ENCODE results near the gene SPOCK2. TPM values are rescaled to one million over a fixed set of nuclear protein-coding genes. Genes with fewer than 3 reads are reported as not detected.

SPOCK2 gene
- total and polyA plus RNA-seq, 2 of the 4 experiments (the other 2 are of a cell fraction): 0.02 TPM; not detected in 1

DNA sequence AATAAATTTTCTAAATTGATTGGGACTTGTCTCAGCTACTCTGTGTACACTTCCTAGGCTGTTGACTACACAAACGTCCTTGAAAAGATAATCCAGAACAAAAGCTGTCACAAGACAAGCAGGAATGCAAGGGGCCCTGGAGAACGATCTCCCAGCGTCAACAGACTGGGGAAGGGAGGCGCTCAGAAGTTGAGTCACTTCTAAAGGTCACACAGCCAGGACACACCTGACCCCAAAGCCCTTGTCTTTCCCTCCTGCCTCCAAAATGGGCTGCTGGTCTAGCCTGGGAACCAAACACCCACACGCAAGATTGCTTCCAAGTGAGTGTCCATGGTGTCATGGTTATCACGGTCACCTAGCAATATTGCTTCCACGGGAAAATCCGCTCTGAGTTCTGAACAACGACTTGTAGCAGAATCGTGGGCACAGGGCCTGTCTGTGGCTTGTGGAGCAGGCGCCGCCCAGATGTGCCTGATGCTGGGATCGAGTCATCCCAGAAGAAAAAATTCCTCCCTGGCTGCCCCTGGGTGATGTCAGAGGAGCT is 49.8 kb downstream of the SPOCK2 start:
- no peak overlapping the region for H2BK5ac ChIP-seq (ENCODE audit: low read depth, low read length, poor library complexity, severe bottlenecking)
- H3K4me1 ChIP-seq (ENCODE audit: control insufficient read depth, insufficient read depth, low read length): peaks cover 6% of the 10 kb centered on the region
- H3K9ac ChIP-seq (ENCODE audit: low read depth, low read length): no peak overlapping the region
- no peak overlapping the region for H2AK5ac ChIP-seq (ENCODE audit: low read depth, low read length)
- no peak overlapping the region for H4K5ac ChIP-seq (ENCODE audit: low read depth, low read length)
- H3K4ac ChIP-seq (ENCODE audit: low read depth, low read length): no peak overlapping the region
- TF ChIP-seq RFX5 (IDR thresholded peaks at IDR 0.05; ENCODE audit: low read depth, low read length) (no peak), CTCF (conservative IDR thresholded peaks at IDR 0.05; ENCODE audit: low read depth, low read length) (no peak), SMC3 (IDR thresholded peaks at IDR 0.05; ENCODE audit: low read depth, low read length) (no peak), CEBPB (IDR thresholded peaks at IDR 0.05; ENCODE audit: low read depth, low read length) (no peak), USF2 (IDR thresholded peaks at IDR 0.05; ENCODE audit: low read depth, low read length) (no peak), MAFK (IDR thresholded peaks at IDR 0.05; ENCODE audit: low read depth, low read length) (no peak), CHD1 (IDR thresholded peaks at IDR 0.05; ENCODE audit: low read depth, low read length) (no peak), BHLHE40 (IDR thresholded peaks at IDR 0.05; ENCODE audit: low read depth, low read length) (no peak), FOS (IDR thresholded peaks at IDR 0.05; ENCODE audit: low read depth, low read length) (no peak), MAZ (IDR thresholded peaks at IDR 0.05; ENCODE audit: borderline replicate concordance, low read depth, low read length) (no peak), RAD21 (IDR thresholded peaks at IDR 0.05; ENCODE audit: low read length) (no peak), RCOR1 (IDR thresholded peaks at IDR 0.05; ENCODE audit: insufficient replicate concordance, low read length) (no peak), NFE2L2 (IDR thresholded peaks at IDR 0.05; ENCODE audit: low read depth, low read length) (no peak), MXI1 (IDR thresholded peaks at IDR 0.05; ENCODE audit: borderline replicate concordance, low read depth, low read length) (no peak), ELK1 (IDR thresholded peaks at IDR 0.05; ENCODE audit: borderline replicate concordance, low read depth, low read length) (no peak)
- no peak overlapping the region for H2AK9ac ChIP-seq (replicated peaks; ENCODE audit: low read depth, low read length, poor library complexity)
- H3K4me2 ChIP-seq (ENCODE audit: low read depth, low read length): no peak overlapping the region
- intact Hi-C loops (cut with micrococcal nuclease) (no loop called here), in situ Hi-C loops (cut with MboI; ENCODE audit: low sequenced_read_pairs) (no loop called here), dilution Hi-C loops (cut with HindIII; ENCODE audit: low sequenced_read_pairs, unreplicated experiment) (no loop called here)
- no peaks in the 10 kb centered on the region for H3K36me3 ChIP-seq (ENCODE audit: control insufficient read depth, insufficient read depth, low read length)
- no peak overlapping the region for H4K8ac ChIP-seq (ENCODE audit: low read depth in 2 of 2, low read length in 2 of 2)
- H3K14ac ChIP-seq (replicated peaks; ENCODE audit: low read depth, low read length): no peak overlapping the region
- no peak overlapping the region for H2BK120ac ChIP-seq (ENCODE audit: low read depth, low read length)
- H3K27me3 ChIP-seq (ENCODE audit: control insufficient read depth, insufficient read depth, low read length): peaks cover 7% of the 10 kb centered on the region; the same call in 1 of the 2 replicates
- no peak overlapping the region for H3K4me3 ChIP-seq (ENCODE audit: insufficient read depth, low read depth, low read length)
- ATAC-seq (ENCODE audit: low read depth) (peak; percentile 64), DNase-seq (peak; percentile 64)
- no peak overlapping the region for H3K56ac ChIP-seq (ENCODE audit: extremely low read depth, insufficient read depth, low read length)
- no peaks in the 10 kb centered on the region for H4K20me1 ChIP-seq (ENCODE audit: insufficient read depth, low read length)
- no TSS peak for BruUV-seq (replicated peaks)
- H2AFZ ChIP-seq (replicated peaks; ENCODE audit: low read length, poor library complexity): no peak overlapping the region
- H4K91ac ChIP-seq (ENCODE audit: insufficient read depth, low read depth, low read length): no peak overlapping the region
- H2BK15ac ChIP-seq (ENCODE audit: low read depth, low read length): no peak overlapping the region
- H3K9me3 ChIP-seq (ENCODE audit: control insufficient read depth, insufficient read depth, low read length): no peaks in the 10 kb centered on the region
- no peak overlapping the region for H3K27ac ChIP-seq (ENCODE audit: insufficient read depth, low read length)
- no peak overlapping the region for H3K23ac ChIP-seq (ENCODE audit: low read depth, low read length)
- no CpG with 5 or more reads among the region's 13 CpGs for WGBS, 2 experiments (ENCODE audit: extremely low coverage in 2 of 2, insufficient read length in 1 of 2)
- no peak overlapping the region for H3K18ac ChIP-seq (ENCODE audit: low read depth, low read length)
- H2BK20ac ChIP-seq (ENCODE audit: low read depth, low read length): no peak overlapping the region
- POLR2A ChIA-PET (ENCODE audit: unreplicated experiment): no interaction called here
- no peaks in the 10 kb centered on the region for H3K79me1 ChIP-seq (ENCODE audit: low read depth in 1 of 2, low read length in 2 of 2)
- CTCF ChIA-PET: interaction anchor here (0.6 to 0.9 kb wide), 3 partner anchors 10 to 99 kb away, joined by 3 read pairs; no protein-coding TSS in a partner anchor
- no peaks in the 10 kb centered on the region for H3K9me1 ChIP-seq (ENCODE audit: insufficient read depth, low read length)
